HG03108 (cell line): Measurements from ENCODE around the gene LHPP.
"Not testable (repeated sequence)": the region's sequence is repeated elsewhere in the genome, so short reads cannot be mapped to it uniquely, and the experiment has no call there.

Experiments used
- ATAC-seq: cut with Tn5 transposase; IDR thresholded peaks from one replicate; pipeline ENCODE4 v1.9.1; 2021; ENCODE audit warnings: moderate library complexity; ENCODE audit not compliant: unreplicated experiment

The LHPP gene

GRCh38 chr10:124535731-124536495 lies 74.3 kb downstream of the LHPP start:
- ATAC-seq = no peak

GRCh38 chr10:124536496-124537050 lies 75.0 kb downstream of the LHPP start:
- no peak for ATAC-seq

GRCh38 chr10:124537166-124537725 lies 75.6 kb downstream of the LHPP start:
- ATAC-seq = no peak

GRCh38 chr10:124537891-124538290 lies 76.3 kb downstream of the LHPP start:
- no peak for ATAC-seq

- no peak for ATAC-seq
Observed at GRCh38 chr10:124538706-124539105, 77.1 kb downstream of the LHPP start.

- ATAC-seq = peak; percentile 43
Observed at GRCh38 chr10:124539935-124540641, 78.5 kb downstream of the LHPP start.

- ATAC-seq = no peak
Observed at GRCh38 chr10:124541076-124541903, 79.7 kb downstream of the LHPP start.

- ATAC-seq = no peak
Observed at GRCh38 chr10:124542336-124542735, 80.7 kb downstream of the LHPP start.

GRCh38 chr10:124543146-124543545 lies 81.5 kb downstream of the LHPP start:
- no peak for ATAC-seq

GRCh38 chr10:124543971-124544370 lies 82.3 kb downstream of the LHPP start:
- no peak for ATAC-seq

GRCh38 chr10:124544711-124545110 lies 83.1 kb downstream of the LHPP start:
- ATAC-seq = no peak

- no peak for ATAC-seq
Observed at GRCh38 chr10:124545351-124546054, 83.9 kb downstream of the LHPP start.

GRCh38 chr10:124546055-124546369 lies 84.4 kb downstream of the LHPP start:
- ATAC-seq = no peak

GRCh38 chr10:124546957-124547646 lies 85.5 kb downstream of the LHPP start:
- ATAC-seq = no peak

- ATAC-seq = no peak
Observed at GRCh38 chr10:124547647-124548168, 86.1 kb downstream of the LHPP start.

GRCh38 chr10:124549171-124549570 lies 87.5 kb downstream of the LHPP start:
- ATAC-seq = not testable (repeated sequence)

- ATAC-seq = no peak
Observed at GRCh38 chr10:124550293-124551034, 88.8 kb downstream of the LHPP start.

- ATAC-seq = no peak
Observed at GRCh38 chr10:124551097-124551496, 89.5 kb downstream of the LHPP start.

- no peak for ATAC-seq
Observed at GRCh38 chr10:124551755-124552154, 90.1 kb downstream of the LHPP start.
